HG03354 (cell line): ENCODE data around the gene CNTN2.

ENCODE experiments used
- ATAC-seq: cut with Tn5 transposase; IDR thresholded peaks from one replicate; pipeline ENCODE4 v1.9.1; 2021; ENCODE audit warnings: mild to moderate bottlenecking; ENCODE audit not compliant: unreplicated experiment, poor library complexity, severe bottlenecking

Gene CNTN2

DNA sequence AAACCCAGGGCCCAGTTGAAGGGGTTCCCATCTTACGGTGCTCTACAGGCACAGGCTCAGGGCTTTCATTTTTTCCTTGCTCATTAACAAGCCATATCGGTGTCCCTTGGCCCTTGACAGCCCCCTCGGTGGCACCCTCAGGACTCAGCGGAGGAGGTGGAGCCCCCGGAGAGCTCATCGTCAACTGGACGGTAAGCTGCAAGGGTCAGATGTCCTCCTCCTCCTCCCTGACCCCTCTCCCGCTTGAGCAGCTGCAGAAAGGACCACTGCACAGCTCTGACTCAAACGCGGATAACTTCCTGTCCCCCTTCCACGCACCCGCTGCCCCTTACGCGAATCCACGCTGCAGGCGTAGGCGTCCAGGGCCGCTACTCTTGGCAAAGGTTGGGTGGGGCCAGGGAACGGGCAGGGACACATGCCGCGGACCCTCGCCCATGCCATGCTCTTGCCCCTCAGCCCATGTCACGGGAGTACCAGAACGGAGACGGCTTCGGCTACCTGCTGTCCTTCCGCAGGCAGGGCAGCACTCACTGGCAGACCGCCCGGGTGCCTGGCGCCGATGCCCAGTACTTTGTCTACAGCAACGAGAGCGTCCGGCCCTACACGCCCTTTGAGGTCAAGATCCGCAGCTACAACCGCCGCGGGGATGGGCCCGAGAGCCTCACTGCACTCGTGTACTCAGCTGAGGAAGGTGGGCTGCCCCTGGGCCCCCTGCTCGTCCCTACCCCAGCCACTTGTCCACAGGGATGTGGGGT lies 26.5 kb downstream of the CNTN2 start:
- no peak for ATAC-seq

DNA sequence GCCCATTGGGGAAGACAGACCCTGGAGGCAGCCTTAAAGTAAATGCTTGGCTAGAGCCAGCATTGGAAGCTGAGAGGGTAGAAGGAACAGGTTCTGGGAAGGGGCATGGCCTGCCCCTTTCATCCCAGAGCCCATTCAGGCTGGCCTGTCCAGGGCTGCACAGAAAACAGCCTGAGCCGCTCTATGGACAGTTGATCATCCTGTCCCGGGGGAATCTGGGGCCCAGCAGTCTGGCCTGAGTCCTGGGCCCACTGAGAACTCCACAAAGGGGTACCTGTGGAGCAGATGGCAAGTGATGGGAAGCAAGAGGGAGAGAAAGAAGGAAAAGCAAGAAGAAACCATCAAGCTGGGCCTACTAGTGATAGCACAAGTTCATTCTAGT lies 28.0 kb downstream of the CNTN2 start:
- no peak for ATAC-seq

- no peak for ATAC-seq
These were observed 28.8 kb downstream of the CNTN2 start for GRCh38 chr1:205071801-205072200.

DNA sequence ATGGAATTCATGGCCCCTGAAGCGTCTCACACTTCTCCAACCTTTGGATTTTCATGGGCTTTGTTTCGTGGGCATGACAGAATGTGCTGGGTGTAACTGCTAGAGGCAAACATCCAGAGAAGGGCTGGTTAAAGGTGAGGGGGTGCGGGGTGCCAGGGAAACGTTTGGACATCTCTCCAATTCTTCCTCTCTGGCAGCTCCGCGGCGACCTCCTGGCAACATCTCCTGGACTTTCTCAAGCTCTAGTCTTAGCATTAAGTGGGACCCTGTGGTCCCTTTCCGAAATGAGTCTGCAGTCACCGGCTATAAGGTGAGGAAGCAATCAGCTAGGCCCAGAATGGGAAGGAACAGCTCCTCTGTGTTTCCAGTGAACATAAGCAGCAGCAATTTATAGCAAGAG lies 29.3 kb downstream of the CNTN2 start:
- ATAC-seq: no peak

DNA sequence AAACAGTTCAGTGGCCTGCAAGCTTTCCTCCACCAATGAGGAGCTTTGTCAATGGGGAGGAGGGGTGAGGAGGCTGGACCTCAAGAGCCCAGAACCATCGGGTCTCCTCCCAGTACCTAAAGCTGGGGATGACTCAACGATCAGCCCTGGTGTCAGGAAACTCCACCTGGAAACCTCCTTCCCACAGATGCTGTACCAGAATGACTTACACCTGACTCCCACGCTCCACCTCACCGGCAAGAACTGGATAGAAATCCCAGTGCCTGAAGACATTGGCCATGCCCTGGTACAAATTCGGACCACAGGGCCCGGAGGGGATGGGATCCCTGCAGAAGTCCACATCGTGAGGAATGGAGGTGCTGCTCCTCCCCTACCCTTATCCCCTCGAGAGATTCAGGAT lies 29.9 kb downstream of the CNTN2 start:
- no peak for ATAC-seq

DNA sequence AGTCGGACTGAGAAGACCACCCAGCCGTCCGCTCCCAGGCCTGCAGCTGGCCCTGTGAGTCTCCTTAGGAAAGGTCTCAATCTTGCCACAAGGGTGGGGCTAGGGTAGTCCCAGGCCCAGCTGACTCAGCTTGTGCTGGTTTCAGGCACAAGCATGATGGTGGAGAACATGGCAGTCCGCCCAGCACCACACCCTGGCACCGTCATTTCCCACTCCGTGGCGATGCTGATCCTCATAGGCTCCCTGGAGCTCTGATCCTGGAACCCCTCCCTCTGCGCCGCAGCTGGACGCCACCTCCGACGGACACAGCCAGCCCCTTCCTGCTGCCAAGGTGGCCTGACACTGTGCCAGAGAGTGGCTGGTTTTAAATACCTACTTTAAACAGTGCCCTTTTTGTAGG lies 30.5 kb downstream of the CNTN2 start:
- ATAC-seq: no peak

- ATAC-seq: no peak
These were observed 31.1 kb downstream of the CNTN2 start for GRCh38 chr1:205074084-205074483.

DNA sequence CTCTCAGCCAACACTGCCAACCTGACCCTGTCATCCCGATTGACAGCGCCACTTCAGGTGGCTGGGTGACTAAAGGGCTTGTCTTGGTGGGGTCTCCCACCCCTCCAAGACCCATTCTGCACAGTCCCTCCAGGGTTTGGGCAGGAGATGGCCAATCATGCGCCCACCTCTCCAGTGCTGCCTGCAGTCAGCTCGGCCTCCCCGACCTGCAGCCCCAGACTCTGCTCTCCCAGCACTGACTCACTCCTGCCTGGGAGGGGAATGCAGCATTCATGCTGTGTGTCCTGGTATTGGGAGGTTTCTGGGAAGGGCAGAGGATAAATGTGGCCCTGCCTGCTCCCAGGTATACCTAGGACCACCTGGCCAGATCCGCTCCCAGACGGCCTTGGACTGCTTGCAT lies 31.5 kb downstream of the CNTN2 start:
- no peak for ATAC-seq

GRCh38 chr1:205075642-205076155 lies 32.7 kb downstream of the CNTN2 start:
- ATAC-seq: no peak

GRCh38 chr1:205076245-205076761 lies 33.3 kb downstream of the CNTN2 start:
- ATAC-seq: no peak

GRCh38 chr1:205077158-205077933 lies 34.3 kb downstream of the CNTN2 start:
- ATAC-seq: no peak

- no peak for ATAC-seq
These were observed 34.9 kb downstream of the CNTN2 start for GRCh38 chr1:205077934-205078311.

DNA sequence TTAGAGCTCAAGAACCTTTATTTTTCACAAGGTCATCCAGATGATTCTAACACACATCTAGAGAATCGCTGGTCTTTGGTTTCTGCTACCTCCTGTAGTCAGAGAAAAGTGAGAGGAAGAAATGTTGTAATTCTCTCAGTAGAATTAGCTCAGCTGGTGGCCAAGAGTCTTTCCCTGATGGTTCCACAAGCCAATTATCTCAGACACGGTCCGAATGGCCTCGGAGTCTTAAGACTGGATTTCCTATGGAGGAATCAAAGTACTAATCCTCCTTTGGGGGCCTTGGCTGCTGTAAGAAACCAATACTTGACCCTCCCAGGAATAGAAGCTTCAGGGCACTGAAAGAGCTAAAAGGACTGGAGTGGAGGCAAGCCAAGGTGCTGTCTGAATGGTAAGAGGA lies 39.4 kb downstream of the CNTN2 start:
- no peak for ATAC-seq

GRCh38 chr1:205084360-205084759 lies 41.3 kb downstream of the CNTN2 start, which contains the start of gene TMEM81:
Gene TMEM81 (minus strand): TSS chr1:205084460. CDS start chr1:205084320, 140 bp downstream.
- no peak for ATAC-seq

GRCh38 chr1:205088341-205088740 lies 45.3 kb downstream of the CNTN2 start:
- ATAC-seq: no peak

DNA sequence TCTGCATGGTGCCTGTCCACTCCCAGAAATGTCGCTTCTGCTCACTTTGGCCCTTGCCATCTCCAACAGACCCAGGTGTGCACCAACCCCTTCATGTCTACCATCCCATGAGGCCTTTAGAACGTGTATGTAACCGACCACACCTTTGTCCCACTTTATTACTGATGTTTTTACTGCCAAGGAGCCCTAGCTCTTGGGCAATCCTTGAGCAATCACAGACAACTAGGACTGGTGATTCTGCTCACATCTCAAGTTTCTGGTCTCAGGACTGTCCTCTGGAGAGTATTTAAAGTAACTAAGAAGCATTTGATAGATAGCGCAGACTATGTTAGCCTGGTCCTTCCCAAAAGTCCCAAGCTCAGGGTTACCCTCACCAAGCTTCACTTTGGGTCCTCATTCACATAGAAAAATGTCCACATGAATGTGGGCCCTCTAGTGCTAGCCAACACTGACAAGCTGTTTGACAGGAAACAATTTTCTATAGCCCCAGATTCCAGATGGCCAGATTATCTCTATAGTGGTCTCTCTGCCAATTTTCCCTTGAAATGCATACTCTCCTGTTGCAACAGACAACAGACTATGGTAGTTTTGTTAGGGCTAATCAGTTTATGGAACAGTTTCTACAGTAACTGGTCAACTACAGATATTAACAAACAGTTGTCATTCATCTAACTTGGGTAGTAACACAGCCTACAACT lies 48.2 kb downstream of the CNTN2 start:
- ATAC-seq: no peak

DNA sequence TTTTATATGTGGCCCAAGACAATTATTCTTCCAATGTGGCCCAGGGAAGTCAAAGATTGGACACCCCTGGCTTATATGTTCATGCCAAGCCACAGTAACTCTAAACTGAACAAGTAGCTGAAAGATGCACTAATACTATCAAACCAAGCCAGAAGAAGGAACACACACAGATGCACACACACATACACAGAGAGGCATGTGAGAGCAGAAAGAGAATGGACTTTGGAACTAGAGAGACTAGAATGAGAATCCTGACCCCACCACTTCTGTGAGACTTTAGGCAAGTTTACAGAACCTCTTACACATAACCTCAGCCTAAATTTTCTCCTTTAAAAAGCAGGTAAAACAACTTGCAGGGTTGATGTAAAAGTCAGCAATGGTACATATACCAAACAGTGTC lies 52.4 kb downstream of the CNTN2 start:
- no peak for ATAC-seq

DNA sequence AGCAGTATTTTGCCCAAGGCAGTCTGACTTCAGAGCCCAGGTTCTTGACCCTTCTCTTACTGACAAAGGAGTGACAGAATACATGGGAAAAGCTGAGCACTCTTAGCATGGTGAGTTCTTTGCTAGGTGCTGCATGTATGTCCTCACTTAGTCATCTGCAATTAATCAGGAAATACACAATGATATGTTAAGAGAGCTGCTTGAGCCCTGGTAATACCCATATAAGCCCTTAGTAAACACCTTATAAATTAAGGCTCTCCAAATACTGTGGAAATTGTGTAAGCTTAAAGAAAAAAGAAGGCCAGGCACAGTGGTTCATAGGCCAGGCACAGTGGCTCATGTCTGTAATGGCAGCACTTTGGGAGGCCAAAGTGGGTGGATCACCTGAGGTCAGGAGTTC lies 55.2 kb downstream of the CNTN2 start:
- no peak for ATAC-seq

GRCh38 chr1:205102404-205102803 lies 59.4 kb downstream of the CNTN2 start:
- ATAC-seq: no peak

- ATAC-seq: no peak
These were observed 64.3 kb downstream of the CNTN2 start for GRCh38 chr1:205107327-205107726.
